ENCODE data around the gene APBA1. TPM values are rescaled to one million over a fixed set of nuclear protein-coding genes. Genes with fewer than 3 reads are reported as not detected.

APBA1 gene
- total RNA-seq (2011; cell fraction: chromatin; rRNA removed; ENCODE audit: low replicate concordance) = not detected in 2 replicates
- total RNA-seq (2011; cell fraction: nucleolus; rRNA removed) = not detected in 2 replicates
- total RNA-seq (2011; cell fraction: nucleoplasm; rRNA removed) = not detected in 2 replicates
- total RNA-seq (2014; rRNA removed) = not detected in 2 replicates
- not detected in 2 replicates for total RNA-seq (2014; rRNA removed; fragmentation: Illumina TruSeq; extraction: Trizol)
- not detected in 2 replicates for total RNA-seq (2015; rRNA removed; fragmentation: Illumina TruSeq; extraction: Trizol)
- total RNA-seq (2021) = 0.02 TPM in 1 of 2 replicates, not detected in the other
- polyA plus RNA-seq (2011; rRNA removed) = 0.01 TPM in 2 replicates
- polyA plus RNA-seq (2011; cell fraction: cytosol; rRNA removed) = 0.01 TPM in 1 of 2 replicates, not detected in the other
- polyA plus RNA-seq (2011; cell fraction: nucleus; rRNA removed) = not detected in 2 replicates
- not detected in 2 replicates for polyA plus RNA-seq (2012)
- polyA plus RNA-seq (2014; fragmentation: Illumina TruSeq; extraction: Trizol) = not detected in 2 replicates
- polyA plus RNA-seq (2014; fragmentation: Nextera tagmentation; extraction: Ambion mirVana) = not detected
- polyA plus RNA-seq (2014; rRNA removed) = not detected in 2 replicates
- polyA minus RNA-seq (2011; rRNA and poly(A)+ RNA removed) = not detected in 2 replicates
- polyA minus RNA-seq (2011; cell fraction: cytosol; rRNA and poly(A)+ RNA removed) = not detected in 2 replicates
- not detected in 2 replicates for polyA minus RNA-seq (2011; cell fraction: nucleus; rRNA and poly(A)+ RNA removed)
- percentile 10 among the genes with signal in this experiment for Bru-seq, nascent RNA
- percentile 9 among the genes with signal in this experiment for BruChase-seq, experiment 1, labeled RNA remaining after a 2-hour chase
- percentile 12 among the genes with signal in this experiment for BruChase-seq, experiment 2, labeled RNA remaining after a 6-hour chase
- long read RNA-seq, experiment 1 = 0 reads
- long read RNA-seq, experiment 2 = 0 reads
- long read RNA-seq, experiment 3 = 0 reads

DNA sequence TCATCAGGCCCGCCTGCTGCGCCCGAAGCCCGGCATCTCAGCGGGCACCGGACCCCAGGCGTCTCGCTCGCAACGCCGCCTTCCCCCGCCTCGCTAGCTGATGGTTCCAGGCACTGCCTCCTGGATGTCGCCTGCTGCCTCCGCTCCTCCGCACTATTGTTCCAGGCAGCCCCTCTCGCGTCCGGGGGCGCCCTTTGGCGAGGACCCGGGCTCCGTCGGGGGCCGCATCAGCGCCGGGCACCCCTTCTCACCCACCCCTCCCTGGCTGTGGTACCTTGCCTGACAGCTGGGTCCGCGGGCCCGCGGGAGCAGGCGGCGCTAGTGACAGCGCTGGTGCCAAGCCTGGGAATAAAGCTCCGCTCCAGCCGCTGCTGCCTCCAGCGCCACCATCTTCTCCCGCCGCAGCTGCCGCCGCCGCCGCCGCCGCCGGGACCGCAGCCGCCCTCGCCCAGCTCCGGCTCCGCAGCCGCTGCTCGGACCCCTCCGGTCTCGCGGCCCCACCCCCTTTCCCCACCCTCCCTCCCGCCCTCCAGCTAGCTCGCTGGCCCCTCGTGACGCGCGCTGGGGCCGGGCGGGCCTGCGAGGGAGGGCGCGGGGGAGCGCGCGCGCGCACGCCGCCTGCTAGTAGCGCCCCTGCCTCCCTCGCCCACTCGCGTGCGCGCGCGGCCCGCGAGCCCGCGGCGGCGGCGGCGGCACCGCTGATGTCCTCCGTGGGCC, at the start of gene APBA1:
Gene APBA1 (minus strand): TSS at position 493 of the 717 bp plus-strand sequence.
- Histone ChIP-seq H4K20me1 (replicated peaks; ENCODE audit: control insufficient read depth, insufficient read depth, low read length) (no peaks in the 10 kb centered on the region; the same call in 1 of the 2 replicates), H3K9me1 (ENCODE audit: control insufficient read depth, insufficient read depth, low read length) (no peaks in the 10 kb centered on the region), H3K79me2 (ENCODE audit: control insufficient read depth, insufficient read depth, low read length) (no peaks in the 10 kb centered on the region), H3K9ac (ENCODE audit: insufficient read depth in 1 of 2, low read depth in 2 of 2, low read length in 2 of 2) (peak within 1 kb of the TSS in 1 of 2 experiments; percentile 87; a peak in 2 of 4 replicates), H3K4me3 (peak within 1 kb of the TSS; percentile 35), H3K36me3 (ENCODE audit: control insufficient read depth, insufficient read depth, low read length) (no peaks in the 10 kb centered on the region), H3K4me2 (ENCODE audit: insufficient read depth, low read length) (peak within 1 kb of the TSS; percentile 68), H3K9me3 (replicated peaks; ENCODE audit: control insufficient read depth, insufficient read depth, low read depth, low read length) (no peaks in the 10 kb centered on the region), H3K27me3 (ENCODE audit: control insufficient read depth in 2 of 2, insufficient read depth in 2 of 2, low read length in 2 of 2) (peaks cover 2 to 15% of the 10 kb centered on the region in 2 experiments; a peak in 4 of 5 replicates), H3K27ac (ENCODE audit: extremely low read depth, low read depth, low read length) (no peak within 1 kb of the TSS), H3K4me1 (replicated peaks in 1 of 2; ENCODE audit: control insufficient read depth in 2 of 2, insufficient read depth in 2 of 2, low read length in 2 of 2) (peaks cover 0 to 15% of the 10 kb centered on the region in 2 experiments; a peak in 2 of 5 replicates), H2AFZ (ENCODE audit: low read depth, low read length) (peak within 1 kb of the TSS; percentile 81)
- intact Hi-C loops (cut with micrococcal nuclease) = loop anchor here (5.0 kb wide), 3 partner anchors 85 to 205 kb away; partner anchors contain the start of gene CFAP95
- BruUV-seq (replicated peaks) = no TSS peak
- in situ Hi-C loops (cut with MboI) = no loop called here
- ChIA-PET CTCF (ENCODE audit: low intra/inter-chr PET ratio) (interaction anchor here (0.7 to 1.1 kb wide), 3 partner anchors 204 to 206 kb away, joined by 3 to 5 read pairs (median 4); no protein-coding TSS in a partner anchor), POLR2A (no interaction called here)
- WGBS (ENCODE audit: insufficient coverage, low coverage, missing lambda C conversion rate) = 7% methylated on average over 6 of the region's 92 CpGs
- FAIRE-seq (no peak), DNase-seq (ENCODE audit: extremely low read depth in 1 of 4, low spot score in 3 of 4) (peak; percentile 19 to 70 (median 46)), ATAC-seq (peak; percentile 22; the same call in 2 of the 3 replicates)
- 0 out of 2 replicates have a peak, but pooled peaks have one; percentile 20 for TF ChIP-seq SAFB (IDR thresholded peaks at IDR 0.05; ENCODE audit: borderline replicate concordance, low read depth, low read length)
- no peak for TF ChIP-seq XRCC3 (IDR thresholded peaks at IDR 0.05)
- no peak for TF ChIP-seq ZNF140 (CRISPR knock-in tag; IDR thresholded peaks at IDR 0.05)
- TF ChIP-seq SMARCE1 (IDR thresholded peaks at IDR 0.05) = no peak
- no peak for TF ChIP-seq ZFP91 (CRISPR knock-in tag; IDR thresholded peaks at IDR 0.05)
- TF ChIP-seq PCBP1 (IDR thresholded peaks at IDR 0.05; ENCODE audit: low read depth, low read length, poor library complexity, severe bottlenecking) = peak; percentile 47
- no peak for TF ChIP-seq TSC22D4 (tag; IDR thresholded peaks at IDR 0.05)
- TF ChIP-seq E2F6 (IDR thresholded peaks at IDR 0.05; ENCODE audit: borderline replicate concordance in 1 of 2, extremely low read depth in 1 of 2, insufficient read depth in 1 of 2, insufficient read length in 1 of 2, low read depth in 1 of 2, low read length in 1 of 2, poor library complexity in 1 of 2, severe bottlenecking in 1 of 2) = peak in 1 of 2 experiments; percentile 44
- no peak for TF ChIP-seq E2F8 (IDR thresholded peaks at IDR 0.05; ENCODE audit: low read depth, partially characterized antibody)
